ENCODE data around the gene YOD1. TPM values are rescaled to one million over a fixed set of nuclear protein-coding genes. Genes with fewer than 3 reads are reported as not detected.
A peak's percentile ranks its signal among the peaks of the same experiment; 100 is the strongest.

YOD1 gene
- total and polyA plus RNA-seq, 2 of the 13 experiments (the other 11 are each of a cell fraction or from before 2014, with no cell fraction given), result 3.4 to 9.1 TPM

- TF ChIP-seq GPN1 (CRISPR knock-in tag; IDR thresholded peaks at IDR 0.05; ENCODE audit: borderline replicate concordance) (no peak), ZNF337 (CRISPR knock-in tag; IDR thresholded peaks at IDR 0.05; ENCODE audit: borderline replicate concordance, low read depth) (0 out of 2 replicates have a peak, but pooled peaks have one; percentile 41), ZEB1 (IDR thresholded peaks at IDR 0.05; ENCODE audit: insufficient replicate concordance, low read depth) (peak; percentile 90), ZNF460 (CRISPR knock-in tag; IDR thresholded peaks at IDR 0.05; ENCODE audit: borderline replicate concordance) (no peak), FOXM1 (CRISPR knock-in tag; IDR thresholded peaks at IDR 0.05) (no peak), ZBTB3 (CRISPR knock-in tag; IDR thresholded peaks at IDR 0.05; ENCODE audit: borderline replicate concordance, low read depth) (no peak), ZNF143 (CRISPR knock-in tag; IDR thresholded peaks at IDR 0.05) (no peak), ZSCAN25 (CRISPR knock-in tag; IDR thresholded peaks at IDR 0.05) (0 out of 2 replicates have a peak, but pooled peaks have one; percentile 20), CBX1 (IDR thresholded peaks at IDR 0.05; ENCODE audit: low read depth) (no peak), ZNF850 (CRISPR knock-in tag; conservative IDR thresholded peaks at IDR 0.05) (no peak), TGIF2 (CRISPR knock-in tag; IDR thresholded peaks at IDR 0.05) (peak; percentile 15; the same call in 1 of the 2 replicates), TBX2 (CRISPR knock-in tag; IDR thresholded peaks at IDR 0.05; ENCODE audit: borderline replicate concordance) (peak; percentile 60; the same call in 1 of the 2 replicates), ZNF674 (CRISPR knock-in tag; IDR thresholded peaks at IDR 0.05; ENCODE audit: low read depth) (no peak), ZNF660 (CRISPR knock-in tag; IDR thresholded peaks at IDR 0.05; ENCODE audit: borderline replicate concordance, low read depth) (no peak), ZNF713 (CRISPR knock-in tag; IDR thresholded peaks at IDR 0.05) (no peak), IKZF4 (CRISPR knock-in tag; IDR thresholded peaks at IDR 0.05; ENCODE audit: borderline replicate concordance, low read depth, not compliant biosample characterization) (no peak), ZNF792 (CRISPR knock-in tag; IDR thresholded peaks at IDR 0.05) (no peak), FOXJ3 (CRISPR knock-in tag; IDR thresholded peaks at IDR 0.05; ENCODE audit: borderline replicate concordance) (no peak), DPF2 (CRISPR knock-in tag; IDR thresholded peaks at IDR 0.05; ENCODE audit: borderline replicate concordance, low read depth) (no peak), PAX8 (CRISPR knock-in tag; IDR thresholded peaks at IDR 0.05; ENCODE audit: borderline replicate concordance) (no peak), CHD4 (IDR thresholded peaks at IDR 0.05; ENCODE audit: borderline replicate concordance, low read length) (no peak)
- TF ChIP-seq, protein P1, sequence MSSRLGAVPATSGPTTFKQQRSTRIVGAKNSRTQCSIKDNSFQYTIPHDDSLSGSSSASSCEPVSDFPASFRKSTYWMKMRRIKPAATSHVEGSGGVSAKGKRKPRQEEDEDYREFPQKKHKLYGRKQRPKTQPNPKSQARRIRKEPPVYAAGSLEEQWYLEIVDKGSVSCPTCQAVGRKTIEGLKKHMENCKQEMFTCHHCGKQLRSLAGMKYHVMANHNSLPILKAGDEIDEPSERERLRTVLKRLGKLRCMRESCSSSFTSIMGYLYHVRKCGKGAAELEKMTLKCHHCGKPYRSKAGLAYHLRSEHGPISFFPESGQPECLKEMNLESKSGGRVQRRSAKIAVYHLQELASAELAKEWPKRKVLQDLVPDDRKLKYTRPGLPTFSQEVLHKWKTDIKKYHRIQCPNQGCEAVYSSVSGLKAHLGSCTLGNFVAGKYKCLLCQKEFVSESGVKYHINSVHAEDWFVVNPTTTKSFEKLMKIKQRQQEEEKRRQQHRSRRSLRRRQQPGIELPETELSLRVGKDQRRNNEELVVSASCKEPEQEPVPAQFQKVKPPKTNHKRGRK (CRISPR knock-in tag; IDR thresholded peaks at IDR 0.05), result no peak; the same call in 1 of the 2 replicates
- TF ChIP-seq, protein P2, sequence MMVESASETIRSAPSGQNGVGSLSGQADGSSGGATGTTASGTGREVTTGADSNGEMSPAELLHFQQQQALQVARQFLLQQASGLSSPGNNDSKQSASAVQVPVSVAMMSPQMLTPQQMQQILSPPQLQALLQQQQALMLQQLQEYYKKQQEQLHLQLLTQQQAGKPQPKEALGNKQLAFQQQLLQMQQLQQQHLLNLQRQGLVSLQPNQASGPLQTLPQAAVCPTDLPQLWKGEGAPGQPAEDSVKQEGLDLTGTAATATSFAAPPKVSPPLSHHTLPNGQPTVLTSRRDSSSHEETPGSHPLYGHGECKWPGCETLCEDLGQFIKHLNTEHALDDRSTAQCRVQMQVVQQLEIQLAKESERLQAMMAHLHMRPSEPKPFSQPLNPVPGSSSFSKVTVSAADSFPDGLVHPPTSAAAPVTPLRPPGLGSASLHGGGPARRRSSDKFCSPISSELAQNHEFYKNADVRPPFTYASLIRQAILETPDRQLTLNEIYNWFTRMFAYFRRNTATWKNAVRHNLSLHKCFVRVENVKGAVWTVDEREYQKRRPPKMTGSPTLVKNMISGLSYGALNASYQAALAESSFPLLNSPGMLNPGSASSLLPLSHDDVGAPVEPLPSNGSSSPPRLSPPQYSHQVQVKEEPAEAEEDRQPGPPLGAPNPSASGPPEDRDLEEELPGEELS (CRISPR knock-in tag; IDR thresholded peaks at IDR 0.05), result no peak
- TF ChIP-seq, protein P3, sequence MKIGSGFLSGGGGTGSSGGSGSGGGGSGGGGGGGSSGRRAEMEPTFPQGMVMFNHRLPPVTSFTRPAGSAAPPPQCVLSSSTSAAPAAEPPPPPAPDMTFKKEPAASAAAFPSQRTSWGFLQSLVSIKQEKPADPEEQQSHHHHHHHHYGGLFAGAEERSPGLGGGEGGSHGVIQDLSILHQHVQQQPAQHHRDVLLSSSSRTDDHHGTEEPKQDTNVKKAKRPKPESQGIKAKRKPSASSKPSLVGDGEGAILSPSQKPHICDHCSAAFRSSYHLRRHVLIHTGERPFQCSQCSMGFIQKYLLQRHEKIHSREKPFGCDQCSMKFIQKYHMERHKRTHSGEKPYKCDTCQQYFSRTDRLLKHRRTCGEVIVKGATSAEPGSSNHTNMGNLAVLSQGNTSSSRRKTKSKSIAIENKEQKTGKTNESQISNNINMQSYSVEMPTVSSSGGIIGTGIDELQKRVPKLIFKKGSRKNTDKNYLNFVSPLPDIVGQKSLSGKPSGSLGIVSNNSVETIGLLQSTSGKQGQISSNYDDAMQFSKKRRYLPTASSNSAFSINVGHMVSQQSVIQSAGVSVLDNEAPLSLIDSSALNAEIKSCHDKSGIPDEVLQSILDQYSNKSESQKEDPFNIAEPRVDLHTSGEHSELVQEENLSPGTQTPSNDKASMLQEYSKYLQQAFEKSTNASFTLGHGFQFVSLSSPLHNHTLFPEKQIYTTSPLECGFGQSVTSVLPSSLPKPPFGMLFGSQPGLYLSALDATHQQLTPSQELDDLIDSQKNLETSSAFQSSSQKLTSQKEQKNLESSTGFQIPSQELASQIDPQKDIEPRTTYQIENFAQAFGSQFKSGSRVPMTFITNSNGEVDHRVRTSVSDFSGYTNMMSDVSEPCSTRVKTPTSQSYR (CRISPR knock-in tag; IDR thresholded peaks at IDR 0.05; ENCODE audit: borderline replicate concordance), result no peak
Measured at GRCh38 chr1:207052911-207053769, 2.1 kb upstream of the YOD1 start, which contains the start of gene PFKFB2 (continued).
